HepG2 (cell line): ENCODE measurements around the gene CPNE1. TPM values are rescaled to one million over a fixed set of nuclear protein-coding genes. Genes with fewer than 3 reads are reported as not detected.

ENCODE experiments used
- ASH2L ChIP-seq: fragments of 300-600, 200-600 bp; sonication (generic); IDR thresholded peaks from 2 replicates; pipeline ENCODE4 v1.7.0; 2017; ENCODE audit warnings: low read depth, mild to moderate bottlenecking, moderate library complexity, mixed read lengths, low read length; ENCODE audit not compliant: insufficient read length
- BCL6 ChIP-seq: IDR thresholded peaks from 2 replicates; pipeline ENCODE4 v1.6.1; 2016; ENCODE audit warnings: missing genetic modification reagents, missing compliant biosample characterization
- CEBPB ChIP-seq: IDR thresholded peaks from 2 replicates; pipeline ENCODE4 v1.6.1; 2011; ENCODE audit warnings: low read depth, low read length, improper control_type of control experiment, borderline replicate concordance
- EP300 ChIP-seq, 3 experiments: sonication (generic) in 1 of 3; formaldehyde crosslinking in 1 of 3; IDR thresholded peaks; 2 replicates each; pipeline versions ENCODE4 v1.5.1 to v1.6.1; 2011 to 2020; ENCODE audit warnings: low read depth in 2 of 3, low read length in 2 of 3, borderline replicate concordance in 1 of 3, improper control_type of control experiment in 1 of 3, mild to moderate bottlenecking in 1 of 3, missing genetic modification reagents in 1 of 3, moderate library complexity in 1 of 3
- MED1 ChIP-seq: sonication (generic); formaldehyde crosslinking; IDR thresholded peaks from 2 replicates; pipeline ENCODE4 v1.4.0; 2020; ENCODE audit warnings: missing genetic modification reagents
- MXD4 ChIP-seq: IDR thresholded peaks from 2 replicates; pipeline ENCODE4 v1.6.1; 2016; ENCODE audit warnings: mild to moderate bottlenecking, missing biosample characterization, missing genetic modification reagents
- MXI1 ChIP-seq: IDR thresholded peaks from 3 replicates; pipeline ENCODE4 v1.6.1; 2012; ENCODE audit warnings: low read depth, low read length, inconsistent platforms, borderline replicate concordance
- NR2F6 ChIP-seq, 2 experiments: IDR thresholded peaks; 2 replicates each; pipeline ENCODE4 v1.6.1; 2016; ENCODE audit warnings: antibody characterized with exemption in 1 of 2, mild to moderate bottlenecking in 1 of 2
- PHF21A ChIP-seq: sonication (generic); formaldehyde crosslinking; IDR thresholded peaks from 2 replicates; pipeline ENCODE4 v1.5.0; 2020; ENCODE audit warnings: mild to moderate bottlenecking, missing genetic modification reagents
- ZNF225 ChIP-seq: sonication (generic); formaldehyde crosslinking; IDR thresholded peaks from 2 replicates; pipeline ENCODE4 v1.4.0; 2020; ENCODE audit warnings: mild to moderate bottlenecking, missing genetic modification reagents
- ZNF33B ChIP-seq: sonication (generic); formaldehyde crosslinking; IDR thresholded peaks from 2 replicates; pipeline ENCODE4 v1.5.1; 2020; ENCODE audit warnings: mild to moderate bottlenecking, missing genetic modification reagents
- ZNF460 ChIP-seq: sonication (generic); formaldehyde crosslinking; IDR thresholded peaks from 2 replicates; pipeline ENCODE4 v1.5.1; 2020; ENCODE audit warnings: missing genetic modification reagents, mild to moderate bottlenecking, borderline replicate concordance
- ZNF501 ChIP-seq: sonication (generic); formaldehyde crosslinking; IDR thresholded peaks from 2 replicates; pipeline ENCODE4 v1.5.1; 2020; ENCODE audit warnings: mild to moderate bottlenecking, moderate library complexity, missing genetic modification reagents
- ZNF652 ChIP-seq: IDR thresholded peaks from 2 replicates; pipeline ENCODE4 v1.6.1; 2016; ENCODE audit warnings: low read depth, borderline replicate concordance
- polyA plus RNA-seq, 8 experiments: library from polyadenylated mRNA; depleted of rRNA in 3 of 8; stranded (reverse) in 7 of 8; unstranded in 1 of 8; fragments of >200 nt; fragmentation: Illumina TruSeq in 4 of 8; extraction: Trizol in 4 of 8; gene quantifications; 2 replicates each; pipeline versions ENCODE4 v1.2.1 to v1.2.3, GENCODE V29; 2011 to 2016; ENCODE audit warnings: low read depth in 4 of 8, missing spikeins in 1 of 8, mixed read lengths in 1 of 8; ENCODE audit not compliant: insufficient read depth in 1 of 8
- total RNA-seq, 5 experiments: library from RNA; depleted of rRNA; stranded (reverse); fragments of >200 nt; fragmentation: Illumina TruSeq; extraction: Trizol; gene quantifications; 2 replicates each; pipeline ENCODE4 v1.2.3, GENCODE V29; 2016; ENCODE audit warnings: low read depth in 1 of 5
- TF ChIP-seq, protein P1 (sequence below): sonication (generic); formaldehyde crosslinking; IDR thresholded peaks from 2 replicates; pipeline ENCODE4 v1.4.0; 2020; ENCODE audit warnings: missing genetic modification reagents
- TF ChIP-seq, protein P2 (sequence below): IDR thresholded peaks from 2 replicates; pipeline ENCODE4 v1.6.1; 2012; ENCODE audit warnings: low read depth, low read length, improper control_type of control experiment
- TF ChIP-seq, protein P3 (sequence below): sonication (generic); formaldehyde crosslinking; IDR thresholded peaks from 2 replicates; pipeline ENCODE4 v1.4.0; 2020; ENCODE audit warnings: missing genetic modification reagents, borderline replicate concordance
- TF ChIP-seq, protein P4 (sequence below), 2 experiments: sonication (generic) in 1 of 2; formaldehyde crosslinking in 1 of 2; IDR thresholded peaks; 2 replicates each; pipeline versions ENCODE4 v1.6.1 to v1.9.0; 2014 to 2022; ENCODE audit warnings: antibody characterized with exemption in 1 of 2, borderline replicate concordance in 1 of 2, inconsistent platforms in 1 of 2, low read depth in 1 of 2, missing genetic modification reagents in 1 of 2

The CPNE1 gene
- total and polyA plus RNA-seq, 2 of the 13 experiments (the other 11 are each of a cell fraction or from before 2014, with no cell fraction given) = 408 to 431 TPM

DNA sequence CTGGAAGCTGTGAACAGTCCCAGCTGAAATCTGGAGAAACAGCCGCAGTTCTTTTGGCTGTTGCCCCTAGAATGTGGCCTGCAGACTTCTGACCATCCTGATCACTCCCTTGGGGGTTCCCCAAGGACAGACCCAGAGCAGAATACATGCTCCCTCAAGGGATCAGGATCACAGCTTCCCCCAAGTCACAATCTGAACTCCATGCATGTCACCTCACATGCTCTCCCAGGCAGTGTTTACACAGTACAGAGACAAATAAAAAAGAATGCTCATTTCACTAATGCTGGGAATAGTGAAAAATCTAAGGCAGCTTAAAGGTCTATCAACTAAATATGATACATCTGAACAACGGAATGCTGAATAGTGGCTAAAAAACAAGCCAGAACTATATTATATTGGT is 28.6 kb downstream of the CPNE1 start (continued):
- TF ChIP-seq, protein P1, sequence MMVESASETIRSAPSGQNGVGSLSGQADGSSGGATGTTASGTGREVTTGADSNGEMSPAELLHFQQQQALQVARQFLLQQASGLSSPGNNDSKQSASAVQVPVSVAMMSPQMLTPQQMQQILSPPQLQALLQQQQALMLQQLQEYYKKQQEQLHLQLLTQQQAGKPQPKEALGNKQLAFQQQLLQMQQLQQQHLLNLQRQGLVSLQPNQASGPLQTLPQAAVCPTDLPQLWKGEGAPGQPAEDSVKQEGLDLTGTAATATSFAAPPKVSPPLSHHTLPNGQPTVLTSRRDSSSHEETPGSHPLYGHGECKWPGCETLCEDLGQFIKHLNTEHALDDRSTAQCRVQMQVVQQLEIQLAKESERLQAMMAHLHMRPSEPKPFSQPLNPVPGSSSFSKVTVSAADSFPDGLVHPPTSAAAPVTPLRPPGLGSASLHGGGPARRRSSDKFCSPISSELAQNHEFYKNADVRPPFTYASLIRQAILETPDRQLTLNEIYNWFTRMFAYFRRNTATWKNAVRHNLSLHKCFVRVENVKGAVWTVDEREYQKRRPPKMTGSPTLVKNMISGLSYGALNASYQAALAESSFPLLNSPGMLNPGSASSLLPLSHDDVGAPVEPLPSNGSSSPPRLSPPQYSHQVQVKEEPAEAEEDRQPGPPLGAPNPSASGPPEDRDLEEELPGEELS = peak; percentile 42; the same call in 1 of the 2 replicates
- TF ChIP-seq MXI1 (0 out of 3 replicates have a peak, but pooled peaks have one; percentile 34), ASH2L (peak; percentile 18), PHF21A (CRISPR knock-in tag) (peak; percentile 26; the same call in 1 of the 2 replicates), BCL6 (0 out of 2 replicates have a peak, but pooled peaks have one; percentile 12), CEBPB (no peak), MXD4 (peak; percentile 36; the same call in 1 of the 2 replicates), ZNF652 (CRISPR knock-in tag) (no peak), EP300 (IDR thresholded peaks at IDR 0.05; ENCODE audit: low read depth in 2 of 2, low read length in 2 of 2) (0 out of 4 replicates have a peak, but pooled peaks of 1 of the 2 experiments have one; percentile 33), EP300 (CRISPR knock-in tag; IDR thresholded peaks at IDR 0.05; ENCODE audit: borderline replicate concordance) (no peak), ZNF460 (CRISPR knock-in tag) (no peak), ZNF501 (peak; percentile 60; the same call in 1 of the 2 replicates), ZNF225 (CRISPR knock-in tag) (no peak), ZNF33B (no peak), NR2F6 (IDR thresholded peaks at IDR 0.05) (no peak), NR2F6 (CRISPR knock-in tag; IDR thresholded peaks at IDR 0.05) (no peak), MED1 (CRISPR knock-in tag) (peak; percentile 12; the same call in 1 of the 2 replicates)
- TF ChIP-seq, protein P2, sequence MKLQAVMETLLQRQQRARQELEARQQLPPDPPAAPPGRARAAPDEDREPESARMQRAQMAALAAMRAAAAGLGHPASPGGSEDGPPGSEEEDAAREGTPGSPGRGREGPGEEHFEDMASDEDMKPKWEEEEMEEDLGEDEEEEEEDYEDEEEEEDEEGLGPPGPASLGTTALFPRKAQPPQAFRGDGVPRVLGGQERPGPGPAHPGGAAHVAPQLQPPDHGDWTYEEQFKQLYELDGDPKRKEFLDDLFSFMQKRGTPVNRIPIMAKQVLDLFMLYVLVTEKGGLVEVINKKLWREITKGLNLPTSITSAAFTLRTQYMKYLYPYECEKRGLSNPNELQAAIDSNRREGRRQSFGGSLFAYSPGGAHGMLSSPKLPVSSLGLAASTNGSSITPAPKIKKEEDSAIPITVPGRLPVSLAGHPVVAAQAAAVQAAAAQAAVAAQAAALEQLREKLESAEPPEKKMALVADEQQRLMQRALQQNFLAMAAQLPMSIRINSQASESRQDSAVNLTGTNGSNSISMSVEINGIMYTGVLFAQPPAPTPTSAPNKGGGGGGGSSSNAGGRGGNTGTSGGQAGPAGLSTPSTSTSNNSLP = peak; percentile 47; the same call in 1 of the 2 replicates
- TF ChIP-seq, protein P3, sequence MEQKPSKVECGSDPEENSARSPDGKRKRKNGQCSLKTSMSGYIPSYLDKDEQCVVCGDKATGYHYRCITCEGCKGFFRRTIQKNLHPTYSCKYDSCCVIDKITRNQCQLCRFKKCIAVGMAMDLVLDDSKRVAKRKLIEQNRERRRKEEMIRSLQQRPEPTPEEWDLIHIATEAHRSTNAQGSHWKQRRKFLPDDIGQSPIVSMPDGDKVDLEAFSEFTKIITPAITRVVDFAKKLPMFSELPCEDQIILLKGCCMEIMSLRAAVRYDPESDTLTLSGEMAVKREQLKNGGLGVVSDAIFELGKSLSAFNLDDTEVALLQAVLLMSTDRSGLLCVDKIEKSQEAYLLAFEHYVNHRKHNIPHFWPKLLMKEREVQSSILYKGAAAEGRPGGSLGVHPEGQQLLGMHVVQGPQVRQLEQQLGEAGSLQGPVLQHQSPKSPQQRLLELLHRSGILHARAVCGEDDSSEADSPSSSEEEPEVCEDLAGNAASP (CRISPR knock-in tag) = peak; percentile 95
- TF ChIP-seq, protein P4, sequence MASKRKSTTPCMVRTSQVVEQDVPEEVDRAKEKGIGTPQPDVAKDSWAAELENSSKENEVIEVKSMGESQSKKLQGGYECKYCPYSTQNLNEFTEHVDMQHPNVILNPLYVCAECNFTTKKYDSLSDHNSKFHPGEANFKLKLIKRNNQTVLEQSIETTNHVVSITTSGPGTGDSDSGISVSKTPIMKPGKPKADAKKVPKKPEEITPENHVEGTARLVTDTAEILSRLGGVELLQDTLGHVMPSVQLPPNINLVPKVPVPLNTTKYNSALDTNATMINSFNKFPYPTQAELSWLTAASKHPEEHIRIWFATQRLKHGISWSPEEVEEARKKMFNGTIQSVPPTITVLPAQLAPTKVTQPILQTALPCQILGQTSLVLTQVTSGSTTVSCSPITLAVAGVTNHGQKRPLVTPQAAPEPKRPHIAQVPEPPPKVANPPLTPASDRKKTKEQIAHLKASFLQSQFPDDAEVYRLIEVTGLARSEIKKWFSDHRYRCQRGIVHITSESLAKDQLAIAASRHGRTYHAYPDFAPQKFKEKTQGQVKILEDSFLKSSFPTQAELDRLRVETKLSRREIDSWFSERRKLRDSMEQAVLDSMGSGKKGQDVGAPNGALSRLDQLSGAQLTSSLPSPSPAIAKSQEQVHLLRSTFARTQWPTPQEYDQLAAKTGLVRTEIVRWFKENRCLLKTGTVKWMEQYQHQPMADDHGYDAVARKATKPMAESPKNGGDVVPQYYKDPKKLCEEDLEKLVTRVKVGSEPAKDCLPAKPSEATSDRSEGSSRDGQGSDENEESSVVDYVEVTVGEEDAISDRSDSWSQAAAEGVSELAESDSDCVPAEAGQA (IDR thresholded peaks at IDR 0.05; ENCODE audit: low read depth) = no peak
- TF ChIP-seq, protein P4 (CRISPR knock-in tag; IDR thresholded peaks at IDR 0.05; ENCODE audit: borderline replicate concordance) = no peak
